G401.6 (cell line): ENCODE data around the gene CSTF2T.
A peak's percentile ranks its signal among the peaks of the same experiment; 100 is the strongest.
"Not testable (repeated sequence)": the region's sequence is repeated elsewhere in the genome, so short reads cannot be mapped to it uniquely, and the experiment has no call there.

ENCODE experiments used
- FAIRE-seq: peaks from 2 replicates; lab custom pipeline; 2012; peaks lifted over from hg19 to GRCh38; lab: Jason Lieb, UNC

Gene CSTF2T

GRCh38 chr10:51698473-51699063 lies 827 bp downstream of the CSTF2T start:
- FAIRE-seq = no peak

- no peak for FAIRE-seq
Observed at GRCh38 chr10:51696251-51696650, 3.1 kb downstream of the CSTF2T start.

GRCh38 chr10:51694086-51694768 lies 5.2 kb downstream of the CSTF2T start:
- FAIRE-seq = no peak

GRCh38 chr10:51691135-51691534 lies 8.3 kb downstream of the CSTF2T start:
- no peak for FAIRE-seq

- no peak for FAIRE-seq
Observed at GRCh38 chr10:51689536-51689935, 9.9 kb downstream of the CSTF2T start.

- FAIRE-seq = not testable (repeated sequence)
Observed at GRCh38 chr10:51688826-51689225, 10.6 kb downstream of the CSTF2T start.

- FAIRE-seq = no peak
Observed at GRCh38 chr10:51687296-51687695, 12.1 kb downstream of the CSTF2T start.

- FAIRE-seq = no peak
Observed at GRCh38 chr10:51685768-51686167, 13.6 kb downstream of the CSTF2T start.

- FAIRE-seq = no peak
Observed at GRCh38 chr10:51683031-51683691, 16.2 kb downstream of the CSTF2T start.

- no peak for FAIRE-seq
Observed at GRCh38 chr10:51679841-51680240, 19.6 kb downstream of the CSTF2T start.

- no peak for FAIRE-seq
Observed at GRCh38 chr10:51675088-51675487, 24.3 kb downstream of the CSTF2T start.

GRCh38 chr10:51672039-51672535 lies 27.3 kb downstream of the CSTF2T start:
- peak; percentile 89 for FAIRE-seq

- FAIRE-seq = no peak
Observed at GRCh38 chr10:51669041-51669440, 30.4 kb downstream of the CSTF2T start.

GRCh38 chr10:51668336-51668689 lies 31.1 kb downstream of the CSTF2T start:
- FAIRE-seq = no peak

GRCh38 chr10:51667678-51668335 lies 31.6 kb downstream of the CSTF2T start:
- no peak for FAIRE-seq

- FAIRE-seq = no peak
Observed at GRCh38 chr10:51666456-51666855, 32.9 kb downstream of the CSTF2T start.

GRCh38 chr10:51663086-51663485 lies 36.3 kb downstream of the CSTF2T start:
- no peak for FAIRE-seq

- no peak for FAIRE-seq
Observed at GRCh38 chr10:51659344-51659743, 40.1 kb downstream of the CSTF2T start.

GRCh38 chr10:51658000-51658399 lies 41.4 kb downstream of the CSTF2T start:
- no peak for FAIRE-seq

- no peak for FAIRE-seq
Observed at GRCh38 chr10:51656503-51656902, 42.9 kb downstream of the CSTF2T start.

- FAIRE-seq = no peak
Observed at GRCh38 chr10:51654918-51655317, 44.5 kb downstream of the CSTF2T start.

GRCh38 chr10:51653025-51653424 lies 46.4 kb downstream of the CSTF2T start:
- no peak for FAIRE-seq

GRCh38 chr10:51651063-51651462 lies 48.3 kb downstream of the CSTF2T start:
- no peak for FAIRE-seq
